Transverse colon (tissue), 4 donors: Measurements from ENCODE around the gene RIT1. TPM values are rescaled to one million over a fixed set of nuclear protein-coding genes. Genes with fewer than 3 reads are reported as not detected.

Source experiments
- DNase-seq: peaks from one replicate; pipeline ENCODE4 v3.0.0-alpha.2; 2019
- H3K27ac ChIP-seq, 4 donors: fragments of 200-600 bp; sonication (generic); 2 replicates each; pipeline ENCODE4 v1.5.1; 2016 to 2018; ENCODE audit warnings: inconsistent platforms in 4 of 4
- H3K27me3 ChIP-seq: fragments of 200-600 bp; sonication (generic); 2 replicates; pipeline ENCODE4 v1.5.1; 2017; ENCODE audit warnings: inconsistent platforms
- H3K36me3 ChIP-seq, 4 donors: fragments of 200-600 bp; sonication (generic); 2 replicates each; pipeline ENCODE4 v1.5.1; 2017 to 2019; ENCODE audit warnings: inconsistent platforms in 4 of 4
- H3K4me1 ChIP-seq, 4 donors: fragments of 200-600 bp; sonication (generic); 2 replicates each; pipeline ENCODE4 v1.5.1; 2017 to 2020; ENCODE audit warnings: inconsistent platforms in 4 of 4
- H3K4me3 ChIP-seq, 4 donors: fragments of 200-600 bp; sonication (generic); 1 replicate in 1 of 4; 2 replicates in 3 of 4; pipeline versions ENCODE4 v1.5.1 to v1.6.1; 2017 to 2019; ENCODE audit warnings: inconsistent platforms in 4 of 4
- H3K9me3 ChIP-seq, 2 donors: fragments of 200-600 bp; sonication (generic); 2 replicates each; pipeline ENCODE4 v1.5.1; 2017 to 2019; ENCODE audit warnings: inconsistent platforms in 2 of 2
- CTCF ChIP-seq, 5 experiments: fragments of 200-600 bp in 3 of 5; fragments of 450-650 bp in 2 of 5; sonication (generic) in 3 of 5; IDR thresholded peaks; 1 replicate in 2 of 5; 2 replicates in 3 of 5; pipeline ENCODE4 v1.5.1; 2016 to 2017; ENCODE audit warnings: antibody characterized with exemption in 5 of 5, inconsistent platforms in 3 of 5, mild to moderate bottlenecking in 2 of 5, moderate library complexity in 1 of 5
- EP300 ChIP-seq: sonication (generic); formaldehyde crosslinking; IDR thresholded peaks from one replicate; pipeline ENCODE4 v1.6.1; 2017; ENCODE audit warnings: antibody characterized with exemption, low read depth
- POLR2A ChIP-seq: fragments of 450-650 bp; IDR thresholded peaks from one replicate; pipeline ENCODE4 v1.6.1; 2016; ENCODE audit warnings: antibody characterized with exemption, mild to moderate bottlenecking, moderate library complexity
- POLR2AphosphoS5 ChIP-seq, 3 donors: sonication (generic); formaldehyde crosslinking; IDR thresholded peaks; one replicate each; pipeline ENCODE4 v1.6.1; 2016; ENCODE audit warnings: antibody characterized with exemption in 3 of 3
- WGBS, 2 donors: methylation state at CpG; one replicate each; pipeline ENCODE4 v1.1.5; 2018; ENCODE audit warnings: low coverage in 1 of 2; 5-methylcytosine and 5-hydroxymethylcytosine counted together
- in situ Hi-C, 4 donors: fragments of 200-750 bp; cut with MboI; loops; one replicate each; pipeline versions ENCODE4 v1.15.0 to v1.15.1; 2017; ENCODE audit warnings: low sequenced_read_pairs in 3 of 4, low pct_ligation_motif_present in 1 of 4, low pct_unique_long_range_greater_than_20kb in 1 of 4
- intact Hi-C: fragments of 100-400 bp; cut with DNase I; formaldehyde crosslinking; loops from one replicate; pipeline ENCODE4 v1.15.1; 2023; ENCODE audit warnings: low total_unique reads
- total RNA-seq, 4 donors: library from RNA; depleted of rRNA; stranded (reverse); fragments of >200 nt; gene quantifications; one replicate each; pipeline ENCODE4 v1.1.0, GENCODE V29; 2016

RIT1 gene
- total RNA-seq, 4 donors from 2014 or later = 6.4 to 23.7 (median 17.0) TPM

- Histone ChIP-seq H3K4me1 (no peaks in the 10 kb centered on the region), H3K27ac (no peak overlapping the region), H3K27me3 (no peaks in the 10 kb centered on the region), H3K4me3 (no peak overlapping the region), H3K36me3 (peaks cover 0 to 95% (median 46%) of the 10 kb centered on the region in 4 donors), H3K9me3 (no peaks in the 10 kb centered on the region)
- in situ Hi-C loops (no loop called here), intact Hi-C loops (no loop called here)
- WGBS, 2 donors = 67 to 72% methylated on average over 2 to 3 of the region's 3 CpGs
- TF ChIP-seq EP300 = no peak
- TF ChIP-seq POLR2A = no peak
- no peak for TF ChIP-seq POLR2AphosphoS5 (IDR thresholded peaks at IDR 0.05)
- TF ChIP-seq CTCF (IDR thresholded peaks at IDR 0.05) = no peak
- no peak for DNase-seq
These were observed 7.5 kb upstream of the RIT1 start for GRCh38 chr1:155918660-155919059.

- no peak for DNase-seq
- Histone ChIP-seq H3K4me1 (peaks cover 0 to 20% (median 17%) of the 10 kb centered on the region in 4 donors), H3K27me3 (no peaks in the 10 kb centered on the region), H3K9me3 (no peaks in the 10 kb centered on the region), H3K27ac (no peak overlapping the region), H3K36me3 (peaks cover 0 to 71% (median 29%) of the 10 kb centered on the region in 4 donors), H3K4me3 (no peak overlapping the region)
- in situ Hi-C loops = no loop called here
- intact Hi-C loops = no loop called here
- WGBS, 2 donors = 47 to 68% methylated on average over 3 to 6 of the region's 6 CpGs
- no peak for TF ChIP-seq POLR2AphosphoS5 (IDR thresholded peaks at IDR 0.05)
- TF ChIP-seq CTCF (IDR thresholded peaks at IDR 0.05) = no peak
- no peak for TF ChIP-seq EP300
- no peak for TF ChIP-seq POLR2A
These were observed 3.0 kb upstream of the RIT1 start for GRCh38 chr1:155913969-155914757.

GRCh38 chr1:155912056-155912536 is 947 bp upstream of the RIT1 start:
- peak overlapping the region; percentile 92 to 96 (median 96) for H3K27ac ChIP-seq
- H3K36me3 ChIP-seq = peaks cover 0 to 71% (median 19%) of the 10 kb centered on the region in 4 donors
- peaks cover 0 to 20% (median 17%) of the 10 kb centered on the region in 4 donors for H3K4me1 ChIP-seq
- H3K4me3 ChIP-seq = no peak overlapping the region
- in situ Hi-C loops = no loop called here
- no peak for DNase-seq
- intact Hi-C loops = no loop called here
- WGBS, 2 donors = 66% methylated on average over 11 of the region's 11 CpGs; no CpG with 5 or more reads in 1 of the 2 donors
- no peak for TF ChIP-seq CTCF (IDR thresholded peaks at IDR 0.05)
- no peak for TF ChIP-seq EP300
- TF ChIP-seq POLR2AphosphoS5 (IDR thresholded peaks at IDR 0.05) = no peak
- TF ChIP-seq POLR2A = no peak
- H3K9me3 ChIP-seq = no peaks in the 10 kb centered on the region
- H3K27me3 ChIP-seq = no peaks in the 10 kb centered on the region

GRCh38 chr1:155910621-155911121 is 478 bp downstream of the RIT1 start:
- intact Hi-C loops = no loop called here
- H3K36me3 ChIP-seq = peaks cover 0 to 70% (median 18%) of the 10 kb centered on the region in 4 donors
- WGBS, 2 donors = 2 to 3% methylated on average over 7 to 11 of the region's 11 CpGs

More at GRCh38 chr1:155910621-155911121, 478 bp downstream of the RIT1 start:
- Histone ChIP-seq H3K9me3 (no peaks in the 10 kb centered on the region), H3K27ac (peak overlapping the region; percentile 92 to 96 (median 96)), H3K27me3 (no peaks in the 10 kb centered on the region), H3K4me1 (peaks cover 0 to 20% (median 17%) of the 10 kb centered on the region in 4 donors), H3K4me3 (peak overlapping the region; percentile 56 to 92 (median 68))
- TF ChIP-seq POLR2AphosphoS5 (IDR thresholded peaks at IDR 0.05) (no peak), CTCF (IDR thresholded peaks at IDR 0.05) (peak in 1 of 5 experiments; percentile 1)
- in situ Hi-C loops = no loop called here
- no peak for DNase-seq
